Body of pancreas (tissue), 4 donors: ENCODE measurements around the gene SLC6A2.

ENCODE experiments used
- POLR2A ChIP-seq, 3 donors: fragments of 450-650 bp; IDR thresholded peaks; one replicate each; pipeline ENCODE4 v1.6.1; 2016; ENCODE audit warnings: antibody characterized with exemption in 3 of 3, mild to moderate bottlenecking in 2 of 3
- TF ChIP-seq, protein P1 (sequence below), 7 experiments: fragments of 450-650 bp in 4 of 7; fragments of 200-600 bp in 3 of 7; sonication (generic) in 3 of 7; IDR thresholded peaks; one replicate each; pipeline ENCODE4 v1.5.1; 2016 to 2019; ENCODE audit warnings: antibody characterized with exemption in 7 of 7

DNA sequence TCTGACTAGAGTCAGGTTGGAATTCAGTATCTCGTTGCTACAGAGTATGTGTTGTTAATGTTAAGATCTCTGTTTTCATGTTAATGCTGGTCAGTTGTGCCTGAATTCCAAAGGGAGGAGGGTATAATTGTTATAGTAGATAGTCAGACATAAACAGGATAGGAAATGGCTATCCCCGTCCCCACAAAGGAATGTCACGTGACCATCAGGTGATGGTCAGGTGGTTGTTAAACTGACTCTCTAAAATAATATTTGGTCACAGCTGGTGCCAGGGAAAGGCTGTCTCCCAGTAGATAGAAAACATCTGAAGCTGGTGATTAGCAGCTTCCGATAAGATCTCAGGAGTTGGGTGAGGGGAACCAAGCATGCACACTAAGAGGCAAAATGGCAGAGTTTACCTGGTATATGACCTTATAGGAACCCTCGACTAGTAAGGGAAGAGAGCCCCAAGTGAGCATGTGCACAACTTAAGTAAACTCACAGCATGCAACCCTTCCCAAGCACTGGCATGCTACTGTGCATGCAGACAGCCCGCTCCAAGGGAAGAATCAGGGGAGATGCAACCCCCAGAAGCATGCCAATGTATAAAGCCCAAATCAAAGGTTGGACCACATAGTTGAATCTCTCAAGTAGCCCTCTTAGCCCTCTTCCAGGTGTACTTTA lies 27.4 kb upstream of the SLC6A2 start:
- no peak for TF ChIP-seq POLR2A (IDR thresholded peaks at IDR 0.05)
- TF ChIP-seq, protein P1, sequence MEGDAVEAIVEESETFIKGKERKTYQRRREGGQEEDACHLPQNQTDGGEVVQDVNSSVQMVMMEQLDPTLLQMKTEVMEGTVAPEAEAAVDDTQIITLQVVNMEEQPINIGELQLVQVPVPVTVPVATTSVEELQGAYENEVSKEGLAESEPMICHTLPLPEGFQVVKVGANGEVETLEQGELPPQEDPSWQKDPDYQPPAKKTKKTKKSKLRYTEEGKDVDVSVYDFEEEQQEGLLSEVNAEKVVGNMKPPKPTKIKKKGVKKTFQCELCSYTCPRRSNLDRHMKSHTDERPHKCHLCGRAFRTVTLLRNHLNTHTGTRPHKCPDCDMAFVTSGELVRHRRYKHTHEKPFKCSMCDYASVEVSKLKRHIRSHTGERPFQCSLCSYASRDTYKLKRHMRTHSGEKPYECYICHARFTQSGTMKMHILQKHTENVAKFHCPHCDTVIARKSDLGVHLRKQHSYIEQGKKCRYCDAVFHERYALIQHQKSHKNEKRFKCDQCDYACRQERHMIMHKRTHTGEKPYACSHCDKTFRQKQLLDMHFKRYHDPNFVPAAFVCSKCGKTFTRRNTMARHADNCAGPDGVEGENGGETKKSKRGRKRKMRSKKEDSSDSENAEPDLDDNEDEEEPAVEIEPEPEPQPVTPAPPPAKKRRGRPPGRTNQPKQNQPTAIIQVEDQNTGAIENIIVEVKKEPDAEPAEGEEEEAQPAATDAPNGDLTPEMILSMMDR (IDR thresholded peaks at IDR 0.05), result no peak
